K562 (cell line): Measurements from ENCODE around the gene INSL3. TPM values are rescaled to one million over a fixed set of nuclear protein-coding genes. Genes with fewer than 3 reads are reported as not detected.
A peak's percentile ranks its signal among the peaks of the same experiment; 100 is the strongest.

Experiments used
- ATAC-seq: fragments of 200-7000 bp; cut with Tn5 transposase; 3 replicates; pipeline ENCODE4 v1.9.1; 2020; ENCODE audit warnings: moderate library complexity
- BruUV-seq: library from RNA; stranded (reverse); fragments of 400-500 nt; replicated peaks from 2 replicates; lab custom pipeline; 2021; lab: Mats Ljungman, UMichigan
- CTCF ChIA-PET: fragments of 300-600 bp; formaldehyde crosslinking; extraction: SDS; loops from one replicate; lab custom pipeline; 2021; ENCODE audit warnings: low intra/inter-chr PET ratio; lab: Yijun Ruan, JAX
- POLR2A ChIA-PET: fragments of 300-600, 350-650 bp; sonication (Branson Sonifier 250); formaldehyde crosslinking; extraction: SDS; loops from one replicate; lab custom pipeline; 2021; ENCODE audit warnings: antibody characterized with exemption, inconsistent platforms; lab: Yijun Ruan, JAX
- DNase-seq, 4 experiments: peaks; one replicate each; pipeline versions ENCODE4 v3.0.0 to v3.0.0-alpha.2; 2011 to 2018; ENCODE audit warnings: low spot score in 3 of 4, mixed read lengths in 3 of 4; ENCODE audit errors: extremely low read depth in 1 of 4
- FAIRE-seq: peaks from 2 replicates; lab custom pipeline; 2011; peaks lifted over from hg19 to GRCh38; lab: Jason Lieb, UNC
- H2AFZ ChIP-seq: 2 replicates; pipeline ENCODE4 v1.6.0; 2011; ENCODE audit warnings: low read depth, low read length, control low read depth, inconsistent platforms
- H3K27ac ChIP-seq: fragments of 200-600 bp; 3 replicates; pipeline ENCODE4 v1.8.0; 2011; ENCODE audit warnings: low read depth, mild to moderate bottlenecking, control low read depth, inconsistent platforms, low read length, moderate library complexity, mixed read lengths; ENCODE audit errors: extremely low read depth
- H3K27me3 ChIP-seq, 2 experiments: fragments of 300-600 bp in 1 of 2; 2 replicates in 1 of 2; 3 replicates in 1 of 2; pipeline versions ENCODE4 v1.6.0 to v1.8.0; 2011; ENCODE audit warnings: inconsistent platforms in 2 of 2, low read length in 2 of 2, mild to moderate bottlenecking in 1 of 2, mixed read lengths in 1 of 2, moderate library complexity in 1 of 2; ENCODE audit not compliant: control insufficient read depth in 2 of 2, insufficient read depth in 2 of 2
- H3K36me3 ChIP-seq: fragments of 300-600 bp; 3 replicates; pipeline ENCODE4 v1.8.0; 2011; ENCODE audit warnings: mild to moderate bottlenecking, low read length, inconsistent platforms; ENCODE audit not compliant: control insufficient read depth, insufficient read depth
- H3K4me1 ChIP-seq, 2 experiments: fragments of 200-600 bp in 1 of 2; replicated peaks in 1 of 2; 2 replicates in 1 of 2; 3 replicates in 1 of 2; pipeline versions ENCODE4 v1.5.1 to v1.8.0; 2011; ENCODE audit warnings: inconsistent platforms in 2 of 2, low read length in 2 of 2, mild to moderate bottlenecking in 1 of 2, mixed read lengths in 1 of 2, moderate library complexity in 1 of 2; ENCODE audit not compliant: control insufficient read depth in 2 of 2, insufficient read depth in 2 of 2
- H3K4me2 ChIP-seq: 2 replicates; pipeline ENCODE4 v1.6.1; 2011; ENCODE audit warnings: low read length, control low read depth, inconsistent platforms, mixed read lengths; ENCODE audit not compliant: insufficient read depth
- H3K4me3 ChIP-seq: fragments of 200-600 bp; sonication (generic), shearing (Covaris generic); 2 replicates; pipeline ENCODE4 v1.5.1; 2016; ENCODE audit warnings: control low read depth, inconsistent platforms
- H3K79me2 ChIP-seq: fragments of 200-600 bp; 3 replicates; pipeline ENCODE4 v1.8.0; 2011; ENCODE audit warnings: low read length, inconsistent platforms; ENCODE audit not compliant: control insufficient read depth, insufficient read depth
- H3K9ac ChIP-seq, 2 experiments: 2 replicates each; pipeline versions ENCODE4 v1.6.0 to v1.6.1; 2011; ENCODE audit warnings: low read depth in 2 of 2, low read length in 2 of 2, control low read depth in 1 of 2, inconsistent platforms in 1 of 2, mild to moderate bottlenecking in 1 of 2, mixed read lengths in 1 of 2; ENCODE audit not compliant: insufficient read depth in 1 of 2
- H3K9me1 ChIP-seq: one replicate; pipeline ENCODE4 v1.6.0; 2011; ENCODE audit warnings: inconsistent platforms, mild to moderate bottlenecking, low read length, moderate library complexity; ENCODE audit not compliant: control insufficient read depth, insufficient read depth
- H3K9me3 ChIP-seq: replicated peaks from 2 replicates; pipeline ENCODE4 v1.5.1; 2011; ENCODE audit warnings: low read depth, low read length, inconsistent platforms; ENCODE audit not compliant: control insufficient read depth, insufficient read depth
- H4K20me1 ChIP-seq: replicated peaks from 2 replicates; pipeline ENCODE4 v1.6.1; 2011; ENCODE audit warnings: low read length, inconsistent platforms, mixed read lengths; ENCODE audit not compliant: control insufficient read depth, insufficient read depth
- ADNP ChIP-seq: fragments of 200-800 bp; sonication (Bioruptor generic); IDR thresholded peaks from 2 replicates; pipeline ENCODE4 v1.6.1; 2016; ENCODE audit warnings: missing genetic modification characterization, missing compliant biosample characterization
- BHLHE40 ChIP-seq: IDR thresholded peaks from 2 replicates; pipeline ENCODE4 v1.6.1; 2011; ENCODE audit warnings: low read length, improper control_type of control experiment
- CAMTA2 ChIP-seq: fragments of 250-450 bp; sonication (Bioruptor Pico); conservative IDR thresholded peaks from 2 replicates; pipeline ENCODE4 v1.5.1; 2022
- CBFA2T3 ChIP-seq: fragments of 450-650 bp; IDR thresholded peaks from 2 replicates; pipeline ENCODE4 v1.6.1; 2017
- ESRRB ChIP-seq: fragments of 250-450 bp; sonication (Bioruptor Pico); IDR thresholded peaks from 2 replicates; pipeline ENCODE4 v1.5.0; 2020; ENCODE audit warnings: mild to moderate bottlenecking, moderate library complexity, borderline replicate concordance
- FOSL1 ChIP-seq: fragments of 200-800 bp; sonication (Bioruptor generic); conservative IDR thresholded peaks from 2 replicates; pipeline ENCODE4 v1.6.1; 2016; ENCODE audit warnings: missing genetic modification characterization, missing compliant biosample characterization
- PML ChIP-seq: IDR thresholded peaks from 2 replicates; pipeline ENCODE4 v1.6.1; 2012; ENCODE audit warnings: low read length, inconsistent platforms
- POLR2G ChIP-seq: fragments of 200-400 bp; formaldehyde crosslinking; IDR thresholded peaks from 2 replicates; pipeline ENCODE4 v1.6.1; 2017; ENCODE audit warnings: low read depth, mild to moderate bottlenecking, antibody characterized with exemption, low read length, moderate library complexity
- RB1 ChIP-seq: fragments of 450-650 bp; IDR thresholded peaks from 2 replicates; pipeline ENCODE4 v1.6.1; 2017; ENCODE audit warnings: low read depth, mild to moderate bottlenecking
- RBM22 ChIP-seq: fragments of 200-400 bp; formaldehyde crosslinking; IDR thresholded peaks from 2 replicates; pipeline ENCODE4 v1.6.1; 2018; ENCODE audit warnings: low read length, low read depth; ENCODE audit not compliant: poor library complexity, severe bottlenecking
- SETDB1 ChIP-seq: IDR thresholded peaks from one replicate; pipeline ENCODE4 v1.6.1; 2012; ENCODE audit warnings: low read length, control low read depth, inconsistent platforms
- TAF15 ChIP-seq: fragments of 200-400 bp; formaldehyde crosslinking; IDR thresholded peaks from 2 replicates; pipeline ENCODE4 v1.6.1; 2017; ENCODE audit warnings: mild to moderate bottlenecking, low read depth, low read length, moderate library complexity
- ZC3H11A ChIP-seq: IDR thresholded peaks from 2 replicates; pipeline ENCODE4 v1.6.1; 2012; ENCODE audit warnings: low read depth, low read length, improper control_type of control experiment
- ZNF232 ChIP-seq: sonication (generic); formaldehyde crosslinking; IDR thresholded peaks from 2 replicates; pipeline ENCODE4 v1.8.0; 2022; ENCODE audit warnings: mild to moderate bottlenecking, missing genetic modification reagents
- ZNF324 ChIP-seq: fragments of 250-450 bp; sonication (Bioruptor Pico); IDR thresholded peaks from 2 replicates; pipeline ENCODE4 v1.4.0; 2020; ENCODE audit warnings: mild to moderate bottlenecking
- ZNF707 ChIP-seq: fragments of 250-450 bp; sonication (Bioruptor Pico); conservative IDR thresholded peaks from 2 replicates; pipeline ENCODE4 v1.8.0; 2022; ENCODE audit warnings: inconsistent platforms, mild to moderate bottlenecking, moderate library complexity
- ZNF778 ChIP-seq: fragments of 450-650 bp; formaldehyde crosslinking; IDR thresholded peaks from 2 replicates; pipeline ENCODE4 v1.4.0; 2020; ENCODE audit warnings: mild to moderate bottlenecking, moderate library complexity
- WGBS: fragments of 100-300 bp; shearing (Covaris generic); methylation state at CpG from one replicate; pipeline ENCODE4 v1.1.6; 2016; ENCODE audit warnings: low coverage, mixed read lengths; ENCODE audit not compliant: insufficient coverage; ENCODE audit errors: missing lambda C conversion rate; 5-methylcytosine and 5-hydroxymethylcytosine counted together
- in situ Hi-C: fragments of 300-500 bp; cut with MboI; formaldehyde crosslinking; loops from 4 replicates; pipeline ENCODE4 v1.15.0; 2018; ENCODE audit warnings: inconsistent platforms, mixed read lengths
- intact Hi-C: fragments of 100-400 bp; cut with micrococcal nuclease; formaldehyde crosslinking; loops from 2 replicates; pipeline ENCODE4 v1.14.2; 2022
- polyA plus RNA-seq, 8 experiments: library from polyadenylated mRNA; depleted of rRNA in 4 of 8; stranded (reverse) in 5 of 8; unstranded in 3 of 8; fragments of >200 nt; fragmentation: Nextera tagmentation in 2 of 8; fragmentation: Illumina TruSeq in 1 of 8; extraction: Ambion mirVana in 2 of 8; extraction: Trizol in 1 of 8; gene quantifications; 2 replicates each; pipeline versions ENCODE4 v1.2.1 to v1.2.3, GENCODE V29; 2011 to 2014; ENCODE audit warnings: inconsistent platforms in 1 of 8, missing spikeins in 1 of 8
- total RNA-seq, 7 experiments: library from RNA; depleted of rRNA in 6 of 7; stranded (reverse); fragments of >200 nt in 6 of 7; fragmentation: Illumina TruSeq in 2 of 7; extraction: Trizol in 2 of 7; gene quantifications; 2 replicates each; pipeline versions ENCODE4 v1.2.1 to v1.2.3, GENCODE V29; 2011 to 2021; ENCODE audit warnings: low replicate concordance in 1 of 7
- TF ChIP-seq, protein P1 (sequence below), 2 experiments: fragments of 450-650 bp in 1 of 2; sonication (generic) in 1 of 2; formaldehyde crosslinking; conservative IDR thresholded peaks; 2 replicates each; pipeline versions ENCODE4 v1.4.0 to v1.8.1; 2020 to 2022; ENCODE audit warnings: mild to moderate bottlenecking in 1 of 2, missing genetic modification reagents in 1 of 2
- TF ChIP-seq, protein P2 (sequence below), 2 experiments: fragments of 450-650 bp; IDR thresholded peaks; 2 replicates each; pipeline ENCODE4 v1.6.1; 2016
- TF ChIP-seq, protein P3 (sequence below): fragments of 450-650 bp; IDR thresholded peaks from 2 replicates; pipeline ENCODE4 v1.6.1; 2016; ENCODE audit warnings: borderline replicate concordance

INSL3 gene
- total and polyA plus RNA-seq, 9 of the 15 experiments (the other 6 are each of a cell fraction or from before 2014, with no cell fraction given), result not detected

DNA sequence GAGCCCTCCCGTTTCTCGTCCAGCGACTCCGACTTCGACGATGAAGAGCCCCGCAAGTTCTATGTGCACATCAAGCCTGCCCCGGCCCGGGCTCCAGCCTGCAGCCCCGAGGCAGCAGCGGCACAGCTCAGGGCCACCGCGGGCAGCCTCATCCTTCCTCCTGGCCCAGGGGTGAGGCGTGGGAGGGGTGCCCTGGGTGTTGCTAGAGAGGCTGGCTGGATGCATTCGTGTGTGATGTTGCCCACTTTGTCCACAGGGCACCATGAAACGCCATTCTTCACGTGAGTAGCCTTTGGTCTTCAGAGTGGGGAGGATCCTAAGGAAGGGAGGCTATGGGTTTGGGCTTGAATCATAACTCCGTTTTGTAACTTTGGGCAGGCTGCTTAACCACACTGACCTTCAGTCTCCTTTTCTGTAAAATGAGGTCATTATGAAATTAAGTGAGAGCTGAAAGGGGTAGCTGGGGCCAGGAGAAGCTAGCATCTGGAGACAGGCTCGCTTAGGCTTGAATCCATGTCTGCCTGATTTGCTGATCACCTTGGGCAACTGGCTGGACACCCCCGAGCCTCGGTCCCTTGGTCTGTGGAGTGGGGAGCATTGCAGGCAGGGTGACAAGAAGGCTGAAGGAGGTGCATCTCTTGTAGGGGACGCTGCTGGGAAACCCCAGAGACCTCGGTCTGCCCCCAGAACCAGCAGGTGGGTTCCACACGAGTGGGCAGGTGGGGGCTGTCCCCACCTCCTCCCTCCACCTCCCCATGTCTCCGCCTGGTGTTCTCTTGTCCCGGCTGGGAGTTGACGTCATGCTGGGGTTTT lies 45.1 kb downstream of the INSL3 start:
- Histone ChIP-seq H3K9me1 (peaks cover 5% of the 10 kb centered on the region), H3K4me1 (peaks cover 12 to 41% of the 10 kb centered on the region in 2 experiments), H4K20me1 (peaks cover 4% of the 10 kb centered on the region; the same call in 1 of the 2 replicates), H2AFZ (no peak overlapping the region), H3K27me3 (no peaks in the 10 kb centered on the region), H3K9me3 (no peaks in the 10 kb centered on the region), H3K27ac (no peak overlapping the region), H3K4me3 (no peak overlapping the region), H3K9ac (peak overlapping the region in 1 of 2 experiments; percentile 10; a peak in 1 of 4 replicates), H3K36me3 (peaks cover 51% of the 10 kb centered on the region; the same call in 2 of the 3 replicates), H3K4me2 (no peak overlapping the region), H3K79me2 (no peaks in the 10 kb centered on the region)
- no peak for FAIRE-seq
- POLR2A ChIA-PET, result interaction anchor here (0.5 to 1.2 kb wide), 3 partner anchors 57 to 94 kb away, joined by 3 read pairs; partner anchors contain the start of gene MAP1S
- no peak for ATAC-seq
- WGBS, result 83% methylated on average over 20 of the region's 27 CpGs
- DNase-seq, result no peak
- CTCF ChIA-PET, result interaction anchor here (0.7 to 2.5 kb wide), 4 partner anchors 51 to 80 kb away, joined by 3 to 33 read pairs (median 4); no protein-coding TSS in a partner anchor
- intact Hi-C loops (loop anchor here (2.0 kb wide), 1 partner anchor 71 kb away; no protein-coding TSS in a partner anchor), in situ Hi-C loops (no loop called here)
- BruUV-seq, result no TSS peak
- TF ChIP-seq, protein P1, sequence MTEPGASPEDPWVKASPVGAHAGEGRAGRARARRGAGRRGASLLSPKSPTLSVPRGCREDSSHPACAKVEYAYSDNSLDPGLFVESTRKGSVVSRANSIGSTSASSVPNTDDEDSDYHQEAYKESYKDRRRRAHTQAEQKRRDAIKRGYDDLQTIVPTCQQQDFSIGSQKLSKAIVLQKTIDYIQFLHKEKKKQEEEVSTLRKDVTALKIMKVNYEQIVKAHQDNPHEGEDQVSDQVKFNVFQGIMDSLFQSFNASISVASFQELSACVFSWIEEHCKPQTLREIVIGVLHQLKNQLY (CRISPR knock-in tag; conservative IDR thresholded peaks at IDR 0.05), result no peak
- TF ChIP-seq RB1 (no peak), ESRRB (CRISPR knock-in tag) (no peak), ZNF707 (CRISPR knock-in tag) (no peak), SETDB1 (no peak), CAMTA2 (CRISPR knock-in tag) (no peak), RBM22 (peak; percentile 41), ZNF232 (CRISPR knock-in tag) (no peak), ZNF778 (CRISPR knock-in tag) (no peak), TAF15 (no peak), ADNP (tag) (no peak), FOSL1 (tag) (no peak), PML (no peak), ZC3H11A (no peak), BHLHE40 (no peak), POLR2G (peak; percentile 63), CBFA2T3 (no peak), ZNF324 (CRISPR knock-in tag) (no peak)
- TF ChIP-seq, protein P2, sequence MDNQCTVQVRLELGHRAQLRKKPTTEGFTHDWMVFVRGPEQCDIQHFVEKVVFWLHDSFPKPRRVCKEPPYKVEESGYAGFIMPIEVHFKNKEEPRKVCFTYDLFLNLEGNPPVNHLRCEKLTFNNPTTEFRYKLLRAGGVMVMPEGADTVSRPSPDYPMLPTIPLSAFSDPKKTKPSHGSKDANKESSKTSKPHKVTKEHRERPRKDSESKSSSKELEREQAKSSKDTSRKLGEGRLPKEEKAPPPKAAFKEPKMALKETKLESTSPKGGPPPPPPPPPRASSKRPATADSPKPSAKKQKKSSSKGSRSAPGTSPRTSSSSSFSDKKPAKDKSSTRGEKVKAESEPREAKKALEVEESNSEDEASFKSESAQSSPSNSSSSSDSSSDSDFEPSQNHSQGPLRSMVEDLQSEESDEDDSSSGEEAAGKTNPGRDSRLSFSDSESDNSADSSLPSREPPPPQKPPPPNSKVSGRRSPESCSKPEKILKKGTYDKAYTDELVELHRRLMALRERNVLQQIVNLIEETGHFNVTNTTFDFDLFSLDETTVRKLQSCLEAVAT (IDR thresholded peaks at IDR 0.05), result no peak
- TF ChIP-seq, protein P3, sequence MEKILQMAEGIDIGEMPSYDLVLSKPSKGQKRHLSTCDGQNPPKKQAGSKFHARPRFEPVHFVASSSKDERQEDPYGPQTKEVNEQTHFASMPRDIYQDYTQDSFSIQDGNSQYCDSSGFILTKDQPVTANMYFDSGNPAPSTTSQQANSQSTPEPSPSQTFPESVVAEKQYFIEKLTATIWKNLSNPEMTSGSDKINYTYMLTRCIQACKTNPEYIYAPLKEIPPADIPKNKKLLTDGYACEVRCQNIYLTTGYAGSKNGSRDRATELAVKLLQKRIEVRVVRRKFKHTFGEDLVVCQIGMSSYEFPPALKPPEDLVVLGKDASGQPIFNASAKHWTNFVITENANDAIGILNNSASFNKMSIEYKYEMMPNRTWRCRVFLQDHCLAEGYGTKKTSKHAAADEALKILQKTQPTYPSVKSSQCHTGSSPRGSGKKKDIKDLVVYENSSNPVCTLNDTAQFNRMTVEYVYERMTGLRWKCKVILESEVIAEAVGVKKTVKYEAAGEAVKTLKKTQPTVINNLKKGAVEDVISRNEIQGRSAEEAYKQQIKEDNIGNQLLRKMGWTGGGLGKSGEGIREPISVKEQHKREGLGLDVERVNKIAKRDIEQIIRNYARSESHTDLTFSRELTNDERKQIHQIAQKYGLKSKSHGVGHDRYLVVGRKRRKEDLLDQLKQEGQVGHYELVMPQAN, result no peak
